ENCODE measurements around the gene C1QTNF6. TPM values are rescaled to one million over a fixed set of nuclear protein-coding genes. Genes with fewer than 3 reads are reported as not detected.
"Not testable (repeated sequence)": the region's sequence is repeated elsewhere in the genome, so short reads cannot be mapped to it uniquely, and the experiment has no call there.

C1QTNF6 gene
- total RNA-seq, 3 donors from 2014 or later, result 8.9 to 22.5 (median 13.3) TPM

- intact Hi-C loops (cut with DNase I, micrococcal nuclease), result loop anchor here in 1 of 2 donors (10.0 kb wide), 1 partner anchor 49 kb away; no protein-coding TSS in a partner anchor
- Histone ChIP-seq H3K9me3 (no peaks in the 10 kb centered on the region), H3K4me1 (ENCODE audit: low read depth) (peaks cover 7% of the 10 kb centered on the region), H3K36me3 (ENCODE audit: low read depth) (no peaks in the 10 kb centered on the region), H3K4me3 (no peak overlapping the region)
- ATAC-seq (no peak), DNase-seq (peak in 2 of 3 donors; percentile 21 to 49)
- no peak for TF ChIP-seq CTCF (IDR thresholded peaks at IDR 0.05)
These were observed 15.5 kb upstream of the C1QTNF6 start for GRCh38 chr22:37203354-37204044.

GRCh38 chr22:37202716-37203115 is 14.7 kb upstream of the C1QTNF6 start:
- H3K4me3 ChIP-seq, result no peak overlapping the region
- peaks cover 15% of the 10 kb centered on the region for H3K4me1 ChIP-seq (ENCODE audit: low read depth)
- TF ChIP-seq CTCF (IDR thresholded peaks at IDR 0.05), result no peak
- H3K9me3 ChIP-seq, result no peaks in the 10 kb centered on the region
- peak in 1 of 3 donors; percentile 16 for DNase-seq
- intact Hi-C loops (cut with DNase I, micrococcal nuclease), result loop anchor here in 1 of 2 donors (10.0 kb wide), 1 partner anchor 48 kb away; no protein-coding TSS in a partner anchor
- no peak for ATAC-seq
- no peaks in the 10 kb centered on the region for H3K36me3 ChIP-seq (ENCODE audit: low read depth)

- Histone ChIP-seq H3K4me1 (ENCODE audit: low read depth) (peaks cover 21% of the 10 kb centered on the region), H3K9me3 (no peaks in the 10 kb centered on the region), H3K4me3 (no peak overlapping the region), H3K36me3 (ENCODE audit: low read depth) (no peaks in the 10 kb centered on the region)
- TF ChIP-seq CTCF (IDR thresholded peaks at IDR 0.05), result no peak
- intact Hi-C loops (cut with DNase I, micrococcal nuclease), result loop anchor here in 1 of 2 donors (10.0 kb wide), 1 partner anchor 47 kb away; no protein-coding TSS in a partner anchor
- ATAC-seq (no peak), DNase-seq (peak in 1 of 3 donors; percentile 16)
These were observed 14.0 kb upstream of the C1QTNF6 start for GRCh38 chr22:37202001-37202555.

- H3K4me3 ChIP-seq; ATAC-seq; H3K9me3 ChIP-seq; H3K36me3 ChIP-seq (ENCODE audit: low read depth): not testable (repeated sequence)
- intact Hi-C loops (cut with DNase I, micrococcal nuclease), result loop anchor here in 1 of 2 donors (10.0 kb wide), 1 partner anchor 47 kb away; no protein-coding TSS in a partner anchor
- peak in 2 of 3 donors; percentile 17 for DNase-seq
- peaks cover 27% of the 10 kb centered on the region for H3K4me1 ChIP-seq (ENCODE audit: low read depth)
These were observed 13.4 kb upstream of the C1QTNF6 start for GRCh38 chr22:37201443-37201820.

- Histone ChIP-seq H3K36me3 (ENCODE audit: low read depth) (no peaks in the 10 kb centered on the region), H3K9me3 (no peaks in the 10 kb centered on the region), H3K4me1 (ENCODE audit: low read depth) (peaks cover 30% of the 10 kb centered on the region), H3K4me3 (peak overlapping the region; percentile 11)
- no peak for DNase-seq
- intact Hi-C loops (cut with DNase I, micrococcal nuclease), result loop anchor here in 1 of 2 donors (10.0 kb wide), 1 partner anchor 45 kb away; no protein-coding TSS in a partner anchor
- TF ChIP-seq CTCF (IDR thresholded peaks at IDR 0.05), result no peak
- ATAC-seq, result peak; percentile 6
These were observed 11.7 kb upstream of the C1QTNF6 start for GRCh38 chr22:37199760-37200108.

GRCh38 chr22:37199103-37199759 is 11.2 kb upstream of the C1QTNF6 start:
- H3K4me3 ChIP-seq, result peak overlapping the region; percentile 11
- no peaks in the 10 kb centered on the region for H3K36me3 ChIP-seq (ENCODE audit: low read depth)
- ATAC-seq (peak; percentile 88), DNase-seq (peak; percentile 99 to 100 (median 100))
- H3K9me3 ChIP-seq, result no peaks in the 10 kb centered on the region
- H3K4me1 ChIP-seq (ENCODE audit: low read depth), result peaks cover 30% of the 10 kb centered on the region
- intact Hi-C loops (cut with DNase I, micrococcal nuclease), result no loop called here
- TF ChIP-seq CTCF (IDR thresholded peaks at IDR 0.05), result peak; percentile 93

Data from mucosa of descending colon (tissue), 3 donors.